Prostate gland (tissue), 2 donors: Measurements from ENCODE around the gene CDC7.

Source experiments
- CTCF ChIP-seq, 4 experiments: fragments of 200-600 bp in 2 of 4; fragments of 450-650 bp in 2 of 4; sonication (generic) in 2 of 4; IDR thresholded peaks; 1 replicate in 3 of 4; 2 replicates in 1 of 4; pipeline ENCODE4 v1.5.1; 2016 to 2019; ENCODE audit warnings: antibody characterized with exemption in 4 of 4, mild to moderate bottlenecking in 2 of 4, moderate library complexity in 2 of 4
- POLR2A ChIP-seq: fragments of 450-650 bp; IDR thresholded peaks from one replicate; pipeline ENCODE4 v1.6.1; 2016; ENCODE audit warnings: antibody characterized with exemption, mild to moderate bottlenecking
- POLR2AphosphoS5 ChIP-seq: sonication (generic); formaldehyde crosslinking; IDR thresholded peaks from one replicate; pipeline ENCODE4 v1.6.1; 2017; ENCODE audit warnings: antibody characterized with exemption

DNA sequence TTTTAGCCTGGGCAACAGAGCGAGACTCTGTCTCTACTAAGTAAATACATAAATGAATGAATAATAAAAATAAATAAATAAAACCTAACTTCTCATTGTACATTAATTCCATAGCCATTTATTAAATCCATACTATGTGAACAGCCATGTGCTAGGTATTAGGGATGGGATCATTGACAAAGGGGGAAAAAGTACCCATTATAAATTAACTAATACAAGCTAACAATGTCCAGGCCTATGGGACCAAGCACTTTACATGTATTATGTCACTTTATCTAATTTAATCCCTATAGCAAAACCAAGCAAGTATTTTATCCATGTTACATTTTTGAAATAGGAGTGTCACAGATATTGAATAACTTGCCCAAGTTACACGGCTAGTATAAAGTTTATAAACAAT, 2.6 kb upstream of the CDC7 start:
- no peak for TF ChIP-seq CTCF (IDR thresholded peaks at IDR 0.05)
- TF ChIP-seq POLR2A: no peak
- TF ChIP-seq POLR2AphosphoS5: no peak
